ENCODE data around the gene PRRC2B. TPM values are rescaled to one million over a fixed set of nuclear protein-coding genes. Genes with fewer than 3 reads are reported as not detected.

PRRC2B gene
- total RNA-seq, 1 experiment from 2014 or later = 137 TPM

GRCh38 chr9:131517761-131518190 lies 123.9 kb downstream of the PRRC2B start:
- no peaks in the 10 kb centered on the region for H3K27me3 Mint-ChIP-seq (ENCODE audit: unreplicated experiment)
- TF ChIP-seq, protein P1, sequence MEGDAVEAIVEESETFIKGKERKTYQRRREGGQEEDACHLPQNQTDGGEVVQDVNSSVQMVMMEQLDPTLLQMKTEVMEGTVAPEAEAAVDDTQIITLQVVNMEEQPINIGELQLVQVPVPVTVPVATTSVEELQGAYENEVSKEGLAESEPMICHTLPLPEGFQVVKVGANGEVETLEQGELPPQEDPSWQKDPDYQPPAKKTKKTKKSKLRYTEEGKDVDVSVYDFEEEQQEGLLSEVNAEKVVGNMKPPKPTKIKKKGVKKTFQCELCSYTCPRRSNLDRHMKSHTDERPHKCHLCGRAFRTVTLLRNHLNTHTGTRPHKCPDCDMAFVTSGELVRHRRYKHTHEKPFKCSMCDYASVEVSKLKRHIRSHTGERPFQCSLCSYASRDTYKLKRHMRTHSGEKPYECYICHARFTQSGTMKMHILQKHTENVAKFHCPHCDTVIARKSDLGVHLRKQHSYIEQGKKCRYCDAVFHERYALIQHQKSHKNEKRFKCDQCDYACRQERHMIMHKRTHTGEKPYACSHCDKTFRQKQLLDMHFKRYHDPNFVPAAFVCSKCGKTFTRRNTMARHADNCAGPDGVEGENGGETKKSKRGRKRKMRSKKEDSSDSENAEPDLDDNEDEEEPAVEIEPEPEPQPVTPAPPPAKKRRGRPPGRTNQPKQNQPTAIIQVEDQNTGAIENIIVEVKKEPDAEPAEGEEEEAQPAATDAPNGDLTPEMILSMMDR (IDR thresholded peaks at IDR 0.05; ENCODE audit: unreplicated experiment) = no peak
- H3K27ac Mint-ChIP-seq (ENCODE audit: unreplicated experiment) = no peak overlapping the region
- H3K4me1 Mint-ChIP-seq (ENCODE audit: low read depth, unreplicated experiment) = no peaks in the 10 kb centered on the region
- no peaks in the 10 kb centered on the region for H3K9me3 Mint-ChIP-seq (ENCODE audit: low read depth, unreplicated experiment)
- intact Hi-C loops (cut with micrococcal nuclease; ENCODE audit: unreplicated experiment) = no loop called here
- CTCF ChIA-PET = interaction anchor here (0.5 kb wide), 1 partner anchor 250 kb away, joined by 3 read pairs; no protein-coding TSS in a partner anchor
- peaks cover 15% of the 10 kb centered on the region for H3K36me3 Mint-ChIP-seq (ENCODE audit: insufficient read depth, unreplicated experiment)
- no peak overlapping the region for H3K4me3 Mint-ChIP-seq (ENCODE audit: low read depth, unreplicated experiment)
- BruUV-seq (replicated peaks) = no TSS peak
- no peak for DNase-seq

GRCh38 chr9:131518553-131518952 lies 124.7 kb downstream of the PRRC2B start:
- no TSS peak for BruUV-seq (replicated peaks)
- Mint-ChIP-seq H3K36me3 (ENCODE audit: insufficient read depth, unreplicated experiment) (peaks cover 21% of the 10 kb centered on the region), H3K4me1 (ENCODE audit: low read depth, unreplicated experiment) (no peaks in the 10 kb centered on the region)

GRCh38 chr9:131520503-131520902 lies 126.6 kb downstream of the PRRC2B start:
- no peaks in the 10 kb centered on the region for H3K4me1 Mint-ChIP-seq (ENCODE audit: low read depth, unreplicated experiment)

More at GRCh38 chr9:131518553-131518952, 124.7 kb downstream of the PRRC2B start:
- Mint-ChIP-seq H3K27ac (ENCODE audit: unreplicated experiment) (no peak overlapping the region), H3K27me3 (ENCODE audit: unreplicated experiment) (no peaks in the 10 kb centered on the region), H3K4me3 (ENCODE audit: low read depth, unreplicated experiment) (no peak overlapping the region), H3K9me3 (ENCODE audit: low read depth, unreplicated experiment) (no peaks in the 10 kb centered on the region)
- CTCF ChIA-PET = no interaction called here
- TF ChIP-seq, protein P1 (IDR thresholded peaks at IDR 0.05; ENCODE audit: unreplicated experiment) = no peak
- DNase-seq = no peak
- intact Hi-C loops (cut with micrococcal nuclease; ENCODE audit: unreplicated experiment) = no loop called here

GRCh38 chr9:131521203-131521602 lies 127.3 kb downstream of the PRRC2B start:
- Mint-ChIP-seq H3K27ac (ENCODE audit: unreplicated experiment) (no peak overlapping the region), H3K36me3 (ENCODE audit: insufficient read depth, unreplicated experiment) (peaks cover 21% of the 10 kb centered on the region), H3K27me3 (ENCODE audit: unreplicated experiment) (no peaks in the 10 kb centered on the region), H3K4me3 (ENCODE audit: low read depth, unreplicated experiment) (no peak overlapping the region), H3K4me1 (ENCODE audit: low read depth, unreplicated experiment) (no peaks in the 10 kb centered on the region), H3K9me3 (ENCODE audit: low read depth, unreplicated experiment) (no peaks in the 10 kb centered on the region)
- DNase-seq = no peak
- intact Hi-C loops (cut with micrococcal nuclease; ENCODE audit: unreplicated experiment) = no loop called here
- CTCF ChIA-PET = no interaction called here
- BruUV-seq (replicated peaks) = no TSS peak
- TF ChIP-seq, protein P1 (IDR thresholded peaks at IDR 0.05; ENCODE audit: unreplicated experiment) = no peak

More at GRCh38 chr9:131520503-131520902, 126.6 kb downstream of the PRRC2B start:
- Mint-ChIP-seq H3K36me3 (ENCODE audit: insufficient read depth, unreplicated experiment) (peaks cover 21% of the 10 kb centered on the region), H3K27me3 (ENCODE audit: unreplicated experiment) (no peaks in the 10 kb centered on the region), H3K27ac (ENCODE audit: unreplicated experiment) (no peak overlapping the region), H3K9me3 (ENCODE audit: low read depth, unreplicated experiment) (no peaks in the 10 kb centered on the region), H3K4me3 (ENCODE audit: low read depth, unreplicated experiment) (no peak overlapping the region)
- CTCF ChIA-PET = no interaction called here
- BruUV-seq (replicated peaks) = no TSS peak
- intact Hi-C loops (cut with micrococcal nuclease; ENCODE audit: unreplicated experiment) = no loop called here
- TF ChIP-seq, protein P1 (IDR thresholded peaks at IDR 0.05; ENCODE audit: unreplicated experiment) = no peak
- DNase-seq = no peak

Measured in Calu3 (cell line).